Type B pancreatic cell (in vitro differentiated cells): ENCODE results near the gene BOD1. TPM values are rescaled to one million over a fixed set of nuclear protein-coding genes. Genes with fewer than 3 reads are reported as not detected.
A peak's percentile ranks its signal among the peaks of the same experiment; 100 is the strongest.

Source experiments
- DNase-seq: peaks from one replicate; pipeline ENCODE4 v3.0.0; 2021; ENCODE audit warnings: mixed read lengths; ENCODE audit not compliant: unreplicated experiment; ENCODE audit errors: extremely low spot score
- H3K27ac Mint-ChIP-seq: 2 replicates; pipeline ENCODE4 v1.8.0; 2021; ENCODE audit warnings: mild to moderate bottlenecking, mixed read lengths
- H3K27me3 Mint-ChIP-seq: 2 replicates; pipeline ENCODE4 v1.8.0; 2021; ENCODE audit warnings: mixed read lengths
- H3K36me3 Mint-ChIP-seq: 2 replicates; pipeline ENCODE4 v1.8.0; 2021; ENCODE audit warnings: mixed read lengths
- H3K4me1 Mint-ChIP-seq: one replicate; pipeline ENCODE4 v1.8.0; 2021; ENCODE audit warnings: mixed read lengths; ENCODE audit not compliant: unreplicated experiment
- H3K4me3 Mint-ChIP-seq: 2 replicates; pipeline ENCODE4 v1.8.0; 2021; ENCODE audit warnings: mild to moderate bottlenecking, mixed read lengths
- H3K9me3 Mint-ChIP-seq: 2 replicates; pipeline ENCODE4 v1.8.0; 2021; ENCODE audit warnings: mixed read lengths
- CTCF ChIP-seq: fragments of 200-600 bp; sonication (generic); conservative IDR thresholded peaks from 2 replicates; pipeline ENCODE4 v1.5.0; 2021; ENCODE audit warnings: antibody characterized with exemption, mild to moderate bottlenecking
- total RNA-seq: library from RNA; stranded (reverse); gene quantifications from 2 replicates; pipeline ENCODE4 v1.2.1, GENCODE V29; 2021; ENCODE audit warnings: low replicate concordance

Gene BOD1
- total RNA-seq, 1 donor from 2014 or later: 98.7 TPM

DNA sequence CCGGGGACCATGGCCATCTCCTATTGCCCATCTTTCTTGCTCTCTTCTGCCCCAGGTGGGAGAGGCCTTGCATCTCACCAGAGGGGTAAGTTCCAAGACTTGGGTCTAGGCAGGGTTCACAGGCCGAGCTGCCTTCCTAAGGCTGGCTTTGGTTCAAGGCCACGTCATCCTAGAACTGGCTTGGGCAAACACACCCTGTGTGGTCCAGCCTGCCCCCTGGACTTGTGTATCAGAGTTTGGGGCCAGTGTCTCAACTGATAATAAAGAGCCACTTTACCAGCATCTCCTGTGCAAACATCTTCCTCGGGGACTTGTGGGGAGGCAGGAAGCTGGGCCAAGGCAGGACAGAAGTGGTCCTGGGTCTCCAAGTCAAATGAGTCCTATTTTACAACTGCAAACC is 17.8 kb downstream of the BOD1 start:
- Mint-ChIP-seq H3K4me3 (no peak overlapping the region), H3K36me3 (peaks cover 28% of the 10 kb centered on the region), H3K27ac (no peak overlapping the region), H3K27me3 (no peaks in the 10 kb centered on the region), H3K4me1 (no peaks in the 10 kb centered on the region), H3K9me3 (peaks cover under 1% of the 10 kb centered on the region)
- no peak for DNase-seq
- no peak for TF ChIP-seq CTCF

DNA sequence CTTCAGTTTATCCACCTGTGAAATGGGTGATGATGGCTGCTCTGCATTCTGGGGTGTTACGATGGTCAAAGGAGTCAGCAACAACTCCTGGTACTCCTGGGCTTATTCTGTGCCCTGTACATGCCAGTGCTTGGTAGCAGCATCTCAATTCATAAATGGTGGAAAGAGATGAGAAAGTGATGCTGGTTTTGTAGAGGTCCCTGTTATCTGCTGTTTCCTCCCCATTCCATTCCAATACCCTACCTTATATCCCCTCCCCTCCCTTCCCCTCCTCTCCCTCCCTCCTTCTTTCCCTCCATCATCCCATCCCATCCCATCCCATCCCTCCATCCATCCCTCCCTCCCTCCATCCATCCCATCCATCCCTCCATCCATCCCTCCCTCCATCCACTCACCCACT is 19.1 kb downstream of the BOD1 start:
- Mint-ChIP-seq H3K36me3 (peaks cover 26% of the 10 kb centered on the region), H3K4me3 (no peak overlapping the region), H3K4me1 (no peaks in the 10 kb centered on the region), H3K9me3 (peaks cover 5% of the 10 kb centered on the region), H3K27ac (no peak overlapping the region), H3K27me3 (no peaks in the 10 kb centered on the region)
- no peak for DNase-seq
- no peak for TF ChIP-seq CTCF

DNA sequence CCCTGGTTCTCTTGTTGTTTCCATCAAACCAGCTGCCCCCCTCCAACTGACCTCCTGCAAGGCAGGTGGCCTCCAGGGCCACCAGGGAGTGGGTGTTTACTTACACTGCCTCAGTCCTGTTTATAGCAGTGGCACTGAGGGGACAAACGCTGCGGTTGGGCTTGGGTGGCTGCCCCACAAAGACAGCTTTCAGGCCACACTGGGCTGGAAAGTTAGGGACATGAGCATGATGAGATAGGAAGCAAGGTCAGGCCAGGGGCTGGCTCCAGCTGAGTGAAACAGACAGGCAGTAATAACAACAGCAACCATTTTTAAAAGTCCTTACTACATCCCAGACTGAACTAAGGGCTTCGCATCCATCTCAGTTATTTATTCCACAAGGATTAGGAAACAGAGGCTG is 20.6 kb downstream of the BOD1 start:
- no peak overlapping the region for H3K27ac Mint-ChIP-seq

DNA sequence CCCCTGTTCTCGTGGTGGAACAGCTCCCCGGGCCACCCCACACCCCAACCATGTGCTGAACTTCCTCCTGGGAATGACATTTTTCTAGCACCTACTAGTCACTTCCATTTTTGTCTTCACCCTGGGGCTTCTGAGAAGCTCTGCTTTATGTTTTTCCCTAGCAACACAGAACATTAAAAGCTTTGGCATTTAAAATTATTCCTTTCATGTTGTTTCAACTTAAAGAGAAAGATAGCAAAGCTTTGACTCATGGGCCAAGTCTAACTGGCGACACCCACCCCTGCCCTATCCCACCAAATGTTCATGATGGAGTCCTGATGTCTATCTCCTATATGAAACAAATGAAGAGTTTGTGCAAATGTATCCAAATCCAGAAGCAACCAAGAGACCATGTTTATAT is 22.4 kb downstream of the BOD1 start:
- H3K27me3 Mint-ChIP-seq: no peaks in the 10 kb centered on the region
- peaks cover 12% of the 10 kb centered on the region for H3K36me3 Mint-ChIP-seq
- DNase-seq: no peak
- no peaks in the 10 kb centered on the region for H3K4me1 Mint-ChIP-seq
- no peak overlapping the region for H3K27ac Mint-ChIP-seq
- no peak for TF ChIP-seq CTCF
- H3K4me3 Mint-ChIP-seq: no peak overlapping the region
- peaks cover 20% of the 10 kb centered on the region for H3K9me3 Mint-ChIP-seq

More for the DNA sequence above, 20.6 kb downstream of the BOD1 start:
- no peak for TF ChIP-seq CTCF
- no peak for DNase-seq
- no peak overlapping the region for H3K4me3 Mint-ChIP-seq
- H3K27me3 Mint-ChIP-seq: no peaks in the 10 kb centered on the region
- no peaks in the 10 kb centered on the region for H3K4me1 Mint-ChIP-seq
- H3K36me3 Mint-ChIP-seq: peaks cover 18% of the 10 kb centered on the region
- peaks cover 11% of the 10 kb centered on the region for H3K9me3 Mint-ChIP-seq

DNA sequence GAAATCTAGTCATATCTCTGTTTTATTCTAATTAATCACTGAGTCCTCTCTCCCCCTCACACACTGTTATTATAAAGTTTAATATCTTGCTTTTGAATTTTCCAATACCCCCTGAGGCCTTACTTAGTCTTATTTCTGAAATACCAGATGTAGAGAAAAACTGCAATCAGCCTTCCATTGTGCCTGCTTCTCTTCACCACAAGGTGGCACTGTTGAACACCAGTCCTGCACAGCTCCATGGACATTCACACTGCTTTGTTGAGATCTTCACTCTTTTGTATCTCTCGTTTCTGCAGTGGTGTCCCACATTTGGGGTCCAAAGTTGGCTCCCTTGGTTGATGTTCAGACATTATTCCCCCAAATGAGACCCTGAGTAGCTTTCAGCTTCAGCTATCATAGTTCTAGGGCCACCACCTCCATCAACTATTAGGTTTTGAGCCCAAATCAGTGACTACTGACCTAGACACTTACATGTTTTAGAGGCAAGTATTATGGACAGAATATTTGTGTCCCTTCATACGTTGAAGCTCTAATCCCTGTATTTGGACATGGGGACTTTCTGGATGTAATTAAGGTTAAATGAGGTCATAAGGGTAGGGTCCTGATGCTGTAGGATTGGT is 24.3 kb downstream of the BOD1 start:
- peak; percentile 75 for TF ChIP-seq CTCF
- Mint-ChIP-seq H3K27me3 (no peaks in the 10 kb centered on the region), H3K27ac (no peak overlapping the region), H3K36me3 (peaks cover 7% of the 10 kb centered on the region), H3K4me1 (no peaks in the 10 kb centered on the region), H3K9me3 (peaks cover 20% of the 10 kb centered on the region), H3K4me3 (no peak overlapping the region)
- no peak for DNase-seq
